ENCODE measurements around the gene ELF2. TPM values are rescaled to one million over a fixed set of nuclear protein-coding genes. Genes with fewer than 3 reads are reported as not detected.

The ELF2 gene
- total and polyA plus RNA-seq, 2 experiments from 2014 or later: 38.2 to 48.8 TPM

DNA sequence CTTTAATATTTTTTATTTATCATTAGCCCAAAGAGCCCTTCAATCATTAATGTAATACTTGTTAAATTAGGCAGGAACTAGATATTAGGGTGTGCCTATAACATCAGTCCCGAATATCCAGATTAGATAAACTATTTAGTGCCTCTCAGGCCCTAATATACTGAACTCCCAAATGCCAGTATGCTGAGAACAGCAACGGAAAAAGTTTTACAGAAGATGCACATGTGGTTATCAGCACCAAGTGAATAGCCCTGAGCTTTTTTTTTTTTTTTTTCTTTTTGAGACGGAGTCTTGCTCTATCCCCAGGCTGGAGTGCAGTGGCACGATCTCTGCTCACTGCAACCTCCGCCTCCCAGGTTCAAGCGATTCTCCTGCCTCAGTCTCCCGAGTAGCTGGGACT, 13.0 kb upstream of the ELF2 start:
- Histone ChIP-seq H3F3A (replicated peaks; ENCODE audit: low read depth) (peaks cover 4% of the 10 kb centered on the region; the same call in 1 of the 2 replicates), H3K27ac (ENCODE audit: low read depth) (no peak overlapping the region), H3K36me3 (ENCODE audit: insufficient read depth) (no peaks in the 10 kb centered on the region), H3K4me3 (no peak overlapping the region), H3K27me3 (ENCODE audit: insufficient read depth) (no peaks in the 10 kb centered on the region), H2AFZ (peak overlapping the region; percentile 88; the same call in 1 of the 2 replicates), H4K20me1 (replicated peaks; ENCODE audit: insufficient read depth) (no peaks in the 10 kb centered on the region), H3K79me2 (replicated peaks; ENCODE audit: insufficient read depth) (no peaks in the 10 kb centered on the region), H3K9me2 (ENCODE audit: insufficient read depth) (no peaks in the 10 kb centered on the region), H3K4me2 (no peak overlapping the region), H3K4me1 (ENCODE audit: insufficient read depth) (peaks cover 9% of the 10 kb centered on the region; the same call in 1 of the 2 replicates)
- H3K9me3 Mint-ChIP-seq: no peaks in the 10 kb centered on the region
- no peaks in the 10 kb centered on the region for H3K36me3 Mint-ChIP-seq (ENCODE audit: low read depth)
- no peak overlapping the region for H3K27ac Mint-ChIP-seq
- H3K4me1 Mint-ChIP-seq: peaks cover 9% of the 10 kb centered on the region
- peaks cover 2% of the 10 kb centered on the region for H3K27me3 Mint-ChIP-seq (ENCODE audit: insufficient read depth, low read depth, poor library complexity)
- ATAC-seq: no peak
- no peak overlapping the region for H3K4me3 Mint-ChIP-seq
- no peak for DNase-seq (ENCODE audit: low spot score)
- TF ChIP-seq EZH2 (IDR thresholded peaks at IDR 0.05; ENCODE audit: low read depth, unreplicated experiment) (no peak), STAT1 (IDR thresholded peaks at IDR 0.05; ENCODE audit: unreplicated experiment) (no peak), JUNB (IDR thresholded peaks at IDR 0.05; ENCODE audit: unreplicated experiment) (no peak), ZNF331 (CRISPR knock-in tag; IDR thresholded peaks at IDR 0.05; ENCODE audit: low read depth) (no peak), ZNF114 (CRISPR knock-in tag; IDR thresholded peaks at IDR 0.05) (no peak), NANOG (IDR thresholded peaks at IDR 0.05; ENCODE audit: borderline replicate concordance) (no peak), POLR2AphosphoS5 (IDR thresholded peaks at IDR 0.05; ENCODE audit: low read depth) (no peak), CREB1 (CRISPR knock-in tag; IDR thresholded peaks at IDR 0.05; ENCODE audit: low read depth) (no peak)
- TF ChIP-seq, protein P1, sequence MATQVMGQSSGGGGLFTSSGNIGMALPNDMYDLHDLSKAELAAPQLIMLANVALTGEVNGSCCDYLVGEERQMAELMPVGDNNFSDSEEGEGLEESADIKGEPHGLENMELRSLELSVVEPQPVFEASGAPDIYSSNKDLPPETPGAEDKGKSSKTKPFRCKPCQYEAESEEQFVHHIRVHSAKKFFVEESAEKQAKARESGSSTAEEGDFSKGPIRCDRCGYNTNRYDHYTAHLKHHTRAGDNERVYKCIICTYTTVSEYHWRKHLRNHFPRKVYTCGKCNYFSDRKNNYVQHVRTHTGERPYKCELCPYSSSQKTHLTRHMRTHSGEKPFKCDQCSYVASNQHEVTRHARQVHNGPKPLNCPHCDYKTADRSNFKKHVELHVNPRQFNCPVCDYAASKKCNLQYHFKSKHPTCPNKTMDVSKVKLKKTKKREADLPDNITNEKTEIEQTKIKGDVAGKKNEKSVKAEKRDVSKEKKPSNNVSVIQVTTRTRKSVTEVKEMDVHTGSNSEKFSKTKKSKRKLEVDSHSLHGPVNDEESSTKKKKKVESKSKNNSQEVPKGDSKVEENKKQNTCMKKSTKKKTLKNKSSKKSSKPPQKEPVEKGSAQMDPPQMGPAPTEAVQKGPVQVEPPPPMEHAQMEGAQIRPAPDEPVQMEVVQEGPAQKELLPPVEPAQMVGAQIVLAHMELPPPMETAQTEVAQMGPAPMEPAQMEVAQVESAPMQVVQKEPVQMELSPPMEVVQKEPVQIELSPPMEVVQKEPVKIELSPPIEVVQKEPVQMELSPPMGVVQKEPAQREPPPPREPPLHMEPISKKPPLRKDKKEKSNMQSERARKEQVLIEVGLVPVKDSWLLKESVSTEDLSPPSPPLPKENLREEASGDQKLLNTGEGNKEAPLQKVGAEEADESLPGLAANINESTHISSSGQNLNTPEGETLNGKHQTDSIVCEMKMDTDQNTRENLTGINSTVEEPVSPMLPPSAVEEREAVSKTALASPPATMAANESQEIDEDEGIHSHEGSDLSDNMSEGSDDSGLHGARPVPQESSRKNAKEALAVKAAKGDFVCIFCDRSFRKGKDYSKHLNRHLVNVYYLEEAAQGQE (IDR thresholded peaks at IDR 0.05; ENCODE audit: unreplicated experiment): no peak
- TF ChIP-seq, protein P2, sequence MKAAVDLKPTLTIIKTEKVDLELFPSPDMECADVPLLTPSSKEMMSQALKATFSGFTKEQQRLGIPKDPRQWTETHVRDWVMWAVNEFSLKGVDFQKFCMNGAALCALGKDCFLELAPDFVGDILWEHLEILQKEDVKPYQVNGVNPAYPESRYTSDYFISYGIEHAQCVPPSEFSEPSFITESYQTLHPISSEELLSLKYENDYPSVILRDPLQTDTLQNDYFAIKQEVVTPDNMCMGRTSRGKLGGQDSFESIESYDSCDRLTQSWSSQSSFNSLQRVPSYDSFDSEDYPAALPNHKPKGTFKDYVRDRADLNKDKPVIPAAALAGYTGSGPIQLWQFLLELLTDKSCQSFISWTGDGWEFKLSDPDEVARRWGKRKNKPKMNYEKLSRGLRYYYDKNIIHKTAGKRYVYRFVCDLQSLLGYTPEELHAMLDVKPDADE (IDR thresholded peaks at IDR 0.05): no peak
- TF ChIP-seq, protein P3, sequence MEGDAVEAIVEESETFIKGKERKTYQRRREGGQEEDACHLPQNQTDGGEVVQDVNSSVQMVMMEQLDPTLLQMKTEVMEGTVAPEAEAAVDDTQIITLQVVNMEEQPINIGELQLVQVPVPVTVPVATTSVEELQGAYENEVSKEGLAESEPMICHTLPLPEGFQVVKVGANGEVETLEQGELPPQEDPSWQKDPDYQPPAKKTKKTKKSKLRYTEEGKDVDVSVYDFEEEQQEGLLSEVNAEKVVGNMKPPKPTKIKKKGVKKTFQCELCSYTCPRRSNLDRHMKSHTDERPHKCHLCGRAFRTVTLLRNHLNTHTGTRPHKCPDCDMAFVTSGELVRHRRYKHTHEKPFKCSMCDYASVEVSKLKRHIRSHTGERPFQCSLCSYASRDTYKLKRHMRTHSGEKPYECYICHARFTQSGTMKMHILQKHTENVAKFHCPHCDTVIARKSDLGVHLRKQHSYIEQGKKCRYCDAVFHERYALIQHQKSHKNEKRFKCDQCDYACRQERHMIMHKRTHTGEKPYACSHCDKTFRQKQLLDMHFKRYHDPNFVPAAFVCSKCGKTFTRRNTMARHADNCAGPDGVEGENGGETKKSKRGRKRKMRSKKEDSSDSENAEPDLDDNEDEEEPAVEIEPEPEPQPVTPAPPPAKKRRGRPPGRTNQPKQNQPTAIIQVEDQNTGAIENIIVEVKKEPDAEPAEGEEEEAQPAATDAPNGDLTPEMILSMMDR (conservative IDR thresholded peaks at IDR 0.05; ENCODE audit: low read depth in 2 of 2): no peak
